NCI-H2171 treated with DMSO at 0.1 percent for 48 hours (cell line): ENCODE measurements around the gene DHX40.
"Not testable (repeated sequence)": the region's sequence is repeated elsewhere in the genome, so short reads cannot be mapped to it uniquely, and the experiment has no call there.

Source experiments
- DNase-seq: peaks from one replicate; lab custom pipeline; 2025; lab: John Stamatoyannopoulos, UW

DHX40 gene

GRCh38 chr17:59629174-59629573, 63.8 kb downstream of the DHX40 start:
- DNase-seq: no peak

- DNase-seq: no peak
Observed at GRCh38 chr17:59631276-59631675, 65.9 kb downstream of the DHX40 start.

GRCh38 chr17:59632398-59632797, 67.0 kb downstream of the DHX40 start:
- no peak for DNase-seq

- DNase-seq: no peak
Observed at GRCh38 chr17:59633658-59634359, 68.4 kb downstream of the DHX40 start.

- DNase-seq: no peak
Observed at GRCh38 chr17:59634632-59635541, 69.5 kb downstream of the DHX40 start.

GRCh38 chr17:59637611-59638310, 72.4 kb downstream of the DHX40 start:
- DNase-seq: no peak

GRCh38 chr17:59638553-59638952, 73.1 kb downstream of the DHX40 start:
- DNase-seq: no peak

- DNase-seq: no peak
Observed at GRCh38 chr17:59641799-59642484, 76.5 kb downstream of the DHX40 start.

- no peak for DNase-seq
Observed at GRCh38 chr17:59642565-59642964, 77.2 kb downstream of the DHX40 start.

GRCh38 chr17:59643159-59644140, 78.0 kb downstream of the DHX40 start:
- no peak for DNase-seq

GRCh38 chr17:59647288-59647687, 81.9 kb downstream of the DHX40 start:
- DNase-seq: no peak

GRCh38 chr17:59649886-59650285, 84.5 kb downstream of the DHX40 start:
- no peak for DNase-seq

GRCh38 chr17:59650642-59651041, 85.2 kb downstream of the DHX40 start:
- no peak for DNase-seq

GRCh38 chr17:59651346-59651745, 85.9 kb downstream of the DHX40 start:
- no peak for DNase-seq

- DNase-seq: no peak
Observed at GRCh38 chr17:59652119-59652518, 86.7 kb downstream of the DHX40 start.

- not testable (repeated sequence) for DNase-seq
Observed at GRCh38 chr17:59656624-59657023, 91.2 kb downstream of the DHX40 start.
